Endothelial cell of umbilical vein (primary cell): ENCODE measurements around the gene ARHGAP18. TPM values are rescaled to one million over a fixed set of nuclear protein-coding genes. Genes with fewer than 3 reads are reported as not detected.
A peak's percentile ranks its signal among the peaks of the same experiment; 100 is the strongest.

ENCODE experiments used
- BruUV-seq: library from RNA; stranded (reverse); fragments of 400-500 nt; replicated peaks from 2 replicates; lab custom pipeline; 2021; lab: Mats Ljungman, UMichigan
- CTCF ChIA-PET: fragments of 300-600, 350-600 bp; sonication (Branson Sonifier 250); formaldehyde crosslinking; loops from one replicate; lab custom pipeline; 2021; ENCODE audit warnings: antibody characterized with exemption, inconsistent platforms; lab: Charles Lee
- POLR2A ChIA-PET: fragments of 300-600, 350-600 bp; sonication (Branson Sonifier 250); formaldehyde crosslinking; loops from one replicate; lab custom pipeline; 2021; ENCODE audit warnings: antibody characterized with exemption, inconsistent platforms; lab: Charles Lee
- DNase-seq: peaks from one replicate; pipeline ENCODE4 v3.0.0-alpha.2; 2011; ENCODE audit warnings: low read depth, low spot score
- FAIRE-seq: peaks from 2 replicates; lab custom pipeline; 2011; peaks lifted over from hg19 to GRCh38; lab: Jason Lieb, UNC
- H2AFZ ChIP-seq: 2 replicates; pipeline ENCODE4 v1.6.0; 2012; ENCODE audit warnings: low read depth, low read length, control low read depth, inconsistent platforms
- H3K27ac ChIP-seq: 2 replicates; pipeline ENCODE4 v1.5.1; 2011; ENCODE audit warnings: low read depth, mild to moderate bottlenecking, control low read depth, low read length, moderate library complexity; ENCODE audit not compliant: insufficient read depth
- H3K27me3 ChIP-seq, 2 experiments: 2 replicates each; pipeline versions ENCODE4 v1.6.0 to v1.6.1; 2011; ENCODE audit warnings: low read length in 2 of 2, mixed read lengths in 1 of 2; ENCODE audit not compliant: control insufficient read depth in 2 of 2, insufficient read depth in 2 of 2
- H3K36me3 ChIP-seq, 2 experiments: 2 replicates in 1 of 2; 3 replicates in 1 of 2; pipeline ENCODE4 v1.5.1; 2011; ENCODE audit warnings: low read length in 2 of 2, mild to moderate bottlenecking in 1 of 2, moderate library complexity in 1 of 2; ENCODE audit not compliant: control insufficient read depth in 2 of 2, insufficient read depth in 2 of 2; ENCODE audit errors: extremely low read depth in 1 of 2
- H3K4me1 ChIP-seq: 3 replicates; pipeline ENCODE4 v1.5.1; 2011; ENCODE audit warnings: mild to moderate bottlenecking, low read length; ENCODE audit not compliant: control insufficient read depth, insufficient read depth; ENCODE audit errors: extremely low read depth
- H3K4me2 ChIP-seq: 2 replicates; pipeline ENCODE4 v1.6.1; 2011; ENCODE audit warnings: low read length, control low read depth, mixed read lengths; ENCODE audit not compliant: insufficient read depth
- H3K4me3 ChIP-seq, 3 experiments: fragments of 200-600 bp in 1 of 3; sonication (generic), shearing (Covaris generic) in 1 of 3; replicated peaks in 1 of 3; 2 replicates each; pipeline ENCODE4 v1.5.1; 2011 to 2016; ENCODE audit warnings: control low read depth in 3 of 3, low read length in 3 of 3, mild to moderate bottlenecking in 2 of 3, inconsistent platforms in 1 of 3, low read depth in 1 of 3, moderate library complexity in 1 of 3; ENCODE audit not compliant: insufficient read depth in 1 of 3
- H3K79me2 ChIP-seq: 2 replicates; pipeline ENCODE4 v1.6.0; 2012; ENCODE audit warnings: low read length, inconsistent platforms; ENCODE audit not compliant: control insufficient read depth, insufficient read depth
- H3K9ac ChIP-seq: replicated peaks from 2 replicates; pipeline ENCODE3; 2011; ENCODE audit warnings: low read length, control low read depth; ENCODE audit not compliant: insufficient read depth; ENCODE audit errors: extremely low read depth
- H3K9me1 ChIP-seq: replicated peaks from 3 replicates; pipeline ENCODE4 v1.6.0; 2011; ENCODE audit warnings: mild to moderate bottlenecking, low read length; ENCODE audit not compliant: control insufficient read depth, insufficient read depth; ENCODE audit errors: extremely low read depth
- H3K9me3 ChIP-seq: replicated peaks from 2 replicates; pipeline ENCODE4 v1.5.1; 2012; ENCODE audit warnings: low read length, inconsistent platforms; ENCODE audit not compliant: control insufficient read depth, insufficient read depth
- H4K20me1 ChIP-seq: replicated peaks from 2 replicates; pipeline ENCODE3; 2011; ENCODE audit warnings: mild to moderate bottlenecking, low read length; ENCODE audit not compliant: control insufficient read depth, insufficient read depth; ENCODE audit errors: extremely low read depth
- EZH2 ChIP-seq: IDR thresholded peaks from 2 replicates; pipeline ENCODE4 v1.6.1; 2012; ENCODE audit warnings: borderline replicate concordance, low read depth, mild to moderate bottlenecking, moderate library complexity, low read length, inconsistent platforms; ENCODE audit not compliant: severe bottlenecking
- FOS ChIP-seq: IDR thresholded peaks from 2 replicates; pipeline ENCODE4 v1.6.1; 2011; ENCODE audit warnings: mild to moderate bottlenecking, low read length, moderate library complexity, borderline replicate concordance; ENCODE audit not compliant: insufficient read depth
- GATA2 ChIP-seq: IDR thresholded peaks from 2 replicates; pipeline ENCODE4 v1.7.0; 2011; ENCODE audit warnings: low read depth, mild to moderate bottlenecking, moderate library complexity, mixed read lengths, low read length; ENCODE audit not compliant: insufficient read length, insufficient read depth
- JUN ChIP-seq: IDR thresholded peaks from 2 replicates; pipeline ENCODE4 v1.6.1; 2011; ENCODE audit warnings: borderline replicate concordance, low read depth; ENCODE audit not compliant: insufficient read length, insufficient read depth
- MYC ChIP-seq: IDR thresholded peaks from one replicate; pipeline ENCODE4 v1.6.1; 2011; ENCODE audit warnings: mild to moderate bottlenecking, low read depth, low read length
- POLR2A ChIP-seq: IDR thresholded peaks from 2 replicates; pipeline ENCODE4 v1.6.1; 2012; ENCODE audit warnings: low read depth, mild to moderate bottlenecking, control low read depth, low read length
- POLR2AphosphoS5 ChIP-seq: IDR thresholded peaks from 2 replicates; pipeline ENCODE4 v1.6.1; 2012; ENCODE audit warnings: low read depth, mild to moderate bottlenecking, control low read depth, low read length, moderate library complexity; ENCODE audit not compliant: insufficient read depth
- dilution Hi-C: fragments of 300-500 bp; cut with MboI; formaldehyde crosslinking; loops from one replicate; pipeline ENCODE4 v1.15.0; 2019; ENCODE audit warnings: low sequenced_read_pairs; ENCODE audit not compliant: extremely low pct_ligation_motif_present
- intact Hi-C: fragments of 100-400 bp; cut with micrococcal nuclease; formaldehyde crosslinking; loops from one replicate; pipeline ENCODE4 v1.10.0; 2022
- polyA plus RNA-seq, 4 experiments: library from polyadenylated mRNA; depleted of rRNA in 3 of 4; stranded (reverse) in 3 of 4; unstranded in 1 of 4; fragments of >200 nt; gene quantifications; 2 replicates each; pipeline versions ENCODE4 v1.2.1 to v1.2.3, GENCODE V29; 2011 to 2012; ENCODE audit warnings: missing spikeins in 1 of 4
- total RNA-seq: library from RNA; stranded (reverse); gene quantifications from 2 replicates; pipeline ENCODE4 v1.2.3, GENCODE V29; 2021
- TF ChIP-seq, protein P1 (sequence below): IDR thresholded peaks from 2 replicates; pipeline ENCODE4 v1.6.1; 2011; ENCODE audit not compliant: insufficient read depth, insufficient read length
- TF ChIP-seq, protein P2 (sequence below), 2 donors: IDR thresholded peaks; 1 replicate in 1 of 2; 2 replicates in 1 of 2; pipeline ENCODE4 v1.5.1; 2011; ENCODE audit warnings: low read length in 2 of 2, mild to moderate bottlenecking in 2 of 2, moderate library complexity in 2 of 2, control low read depth in 1 of 2, inconsistent platforms in 1 of 2, low read depth in 1 of 2; ENCODE audit not compliant: insufficient read depth in 1 of 2; ENCODE audit errors: extremely low read depth in 1 of 2

The ARHGAP18 gene
- total and polyA plus RNA-seq, 2 donors (not counting 3 experiments of a cell fraction or from before 2014, with no cell fraction given), result 13.1 to 86.1 TPM

DNA sequence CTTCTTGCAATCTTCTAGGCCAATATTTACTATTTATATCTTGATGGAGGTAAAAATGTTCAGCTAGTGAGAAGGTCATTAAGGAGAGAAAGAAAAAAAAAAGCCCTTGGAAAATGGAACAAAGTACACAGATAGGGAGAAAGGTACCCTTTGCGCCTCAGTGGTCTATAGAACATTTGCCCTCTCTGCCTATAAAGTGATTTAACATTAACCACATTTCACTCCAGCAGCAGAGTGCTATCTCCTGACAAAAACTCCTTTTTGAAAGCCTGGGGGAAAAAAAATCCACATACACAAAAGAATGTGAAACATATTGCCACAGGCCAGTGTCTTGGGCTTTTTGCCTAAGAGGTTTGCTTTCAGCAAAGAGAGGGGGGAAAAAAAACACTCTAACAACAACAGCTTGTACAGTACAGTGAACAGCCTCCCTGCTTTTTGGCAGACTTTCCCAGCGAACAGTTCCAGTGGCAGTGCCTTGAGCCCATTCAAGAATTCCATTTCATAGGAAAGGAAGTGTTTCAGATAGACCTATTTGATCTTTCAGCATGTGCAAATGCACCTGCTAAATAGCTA lies 695 bp downstream of the ARHGAP18 start:
- intact Hi-C loops, result no loop called here
- H3K4me3 ChIP-seq, result peak overlapping the region; percentile 60 to 90 (median 90)
- peaks cover 0 to 6% of the 10 kb centered on the region in 2 experiments for H3K36me3 ChIP-seq
- H3K9ac ChIP-seq, result peak overlapping the region; percentile 79
- H3K9me1 ChIP-seq, result no peaks in the 10 kb centered on the region
- H3K9me3 ChIP-seq, result no peaks in the 10 kb centered on the region
- no peaks in the 10 kb centered on the region for H3K27me3 ChIP-seq
- H4K20me1 ChIP-seq, result no peaks in the 10 kb centered on the region
- H3K27ac ChIP-seq, result peak overlapping the region; percentile 63
- H3K4me2 ChIP-seq, result peak overlapping the region; percentile 96
- no TSS peak for BruUV-seq
- CTCF ChIA-PET, result interaction anchor here (0.6 to 2.7 kb wide), 16 partner anchors 10 to 312 kb away, joined by 3 to 15 read pairs (median 4); no protein-coding TSS in a partner anchor
- no peak overlapping the region for H2AFZ ChIP-seq
- dilution Hi-C loops, result no loop called here
- peak; percentile 70 for DNase-seq
- peak; percentile 49 for FAIRE-seq
- peaks cover 54% of the 10 kb centered on the region for H3K79me2 ChIP-seq
- TF ChIP-seq POLR2A (peak; percentile 28), POLR2AphosphoS5 (no peak)
- peaks cover 47% of the 10 kb centered on the region for H3K4me1 ChIP-seq
- POLR2A ChIA-PET, result interaction anchor here (0.6 to 2.6 kb wide), 9 partner anchors 8 to 65 kb away, joined by 3 to 12 read pairs (median 4); no protein-coding TSS in a partner anchor

DNA sequence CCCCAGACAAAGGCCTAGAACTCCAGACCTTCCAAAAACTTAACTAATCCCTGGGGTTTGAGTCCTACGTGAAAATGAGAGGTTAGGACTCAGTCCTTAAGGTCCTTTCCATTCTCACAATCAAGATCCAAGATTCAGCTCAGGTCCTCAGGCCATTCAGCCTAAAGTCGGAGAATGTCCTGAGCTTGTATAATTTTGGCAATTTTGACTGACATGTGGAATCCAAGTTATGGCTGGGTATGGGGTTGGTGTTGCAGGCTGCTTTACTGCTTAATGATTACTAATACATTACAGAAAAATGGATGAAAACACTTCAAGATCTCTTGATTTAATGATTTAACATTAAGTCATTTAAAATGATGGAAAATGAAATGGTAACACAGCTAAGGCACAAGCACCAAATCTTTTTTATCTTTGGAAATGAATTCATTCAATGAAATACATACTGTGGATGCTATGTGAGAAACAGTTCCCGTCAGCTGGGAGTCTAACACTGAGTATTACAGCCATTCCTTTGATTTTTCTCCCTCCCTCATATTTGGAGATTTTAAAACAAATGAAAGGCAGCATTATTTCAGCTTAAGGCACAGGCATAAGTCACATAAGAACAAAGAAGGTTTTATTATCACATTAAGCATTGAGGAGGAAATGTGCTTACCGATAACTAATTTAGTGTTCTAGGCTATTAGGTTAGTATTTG lies 1.3 kb downstream of the ARHGAP18 start:
- DNase-seq (no peak), FAIRE-seq (peak; percentile 57)
- peak overlapping the region; percentile 79 for H3K9ac ChIP-seq
- POLR2A ChIA-PET, result interaction anchor here (1.8 to 2.6 kb wide), 3 partner anchors 9 to 64 kb away, joined by 8 to 12 read pairs (median 11); no protein-coding TSS in a partner anchor
- peak overlapping the region; percentile 63 for H3K27ac ChIP-seq
- no peaks in the 10 kb centered on the region for H3K9me3 ChIP-seq
- H3K36me3 ChIP-seq, result peaks cover 0 to 6% of the 10 kb centered on the region in 2 experiments
- no peaks in the 10 kb centered on the region for H3K27me3 ChIP-seq
- TSS peak; percentile 13 for BruUV-seq
- H2AFZ ChIP-seq, result no peak overlapping the region
- peak overlapping the region; percentile 96 for H3K4me2 ChIP-seq
- TF ChIP-seq JUN (no peak), GATA2 (no peak), POLR2AphosphoS5 (no peak), POLR2A (no peak), EZH2 (no peak), MYC (no peak), FOS (no peak)
- TF ChIP-seq, protein P1, sequence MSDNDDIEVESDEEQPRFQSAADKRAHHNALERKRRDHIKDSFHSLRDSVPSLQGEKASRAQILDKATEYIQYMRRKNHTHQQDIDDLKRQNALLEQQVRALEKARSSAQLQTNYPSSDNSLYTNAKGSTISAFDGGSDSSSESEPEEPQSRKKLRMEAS, result no peak
- TF ChIP-seq, protein P2, sequence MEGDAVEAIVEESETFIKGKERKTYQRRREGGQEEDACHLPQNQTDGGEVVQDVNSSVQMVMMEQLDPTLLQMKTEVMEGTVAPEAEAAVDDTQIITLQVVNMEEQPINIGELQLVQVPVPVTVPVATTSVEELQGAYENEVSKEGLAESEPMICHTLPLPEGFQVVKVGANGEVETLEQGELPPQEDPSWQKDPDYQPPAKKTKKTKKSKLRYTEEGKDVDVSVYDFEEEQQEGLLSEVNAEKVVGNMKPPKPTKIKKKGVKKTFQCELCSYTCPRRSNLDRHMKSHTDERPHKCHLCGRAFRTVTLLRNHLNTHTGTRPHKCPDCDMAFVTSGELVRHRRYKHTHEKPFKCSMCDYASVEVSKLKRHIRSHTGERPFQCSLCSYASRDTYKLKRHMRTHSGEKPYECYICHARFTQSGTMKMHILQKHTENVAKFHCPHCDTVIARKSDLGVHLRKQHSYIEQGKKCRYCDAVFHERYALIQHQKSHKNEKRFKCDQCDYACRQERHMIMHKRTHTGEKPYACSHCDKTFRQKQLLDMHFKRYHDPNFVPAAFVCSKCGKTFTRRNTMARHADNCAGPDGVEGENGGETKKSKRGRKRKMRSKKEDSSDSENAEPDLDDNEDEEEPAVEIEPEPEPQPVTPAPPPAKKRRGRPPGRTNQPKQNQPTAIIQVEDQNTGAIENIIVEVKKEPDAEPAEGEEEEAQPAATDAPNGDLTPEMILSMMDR (IDR thresholded peaks at IDR 0.05; ENCODE audit: extremely low read depth in 1 of 2, insufficient read depth in 1 of 2, low read depth in 1 of 2, low read length in 2 of 2), result no peak
- peaks cover 60% of the 10 kb centered on the region for H3K79me2 ChIP-seq
- peaks cover 44% of the 10 kb centered on the region for H3K4me1 ChIP-seq
- H4K20me1 ChIP-seq, result no peaks in the 10 kb centered on the region
- dilution Hi-C loops (no loop called here), intact Hi-C loops (no loop called here)
- H3K9me1 ChIP-seq, result no peaks in the 10 kb centered on the region
- peak overlapping the region; percentile 60 to 90 (median 90) for H3K4me3 ChIP-seq
- CTCF ChIA-PET, result interaction anchor here (1.0 to 2.7 kb wide), 10 partner anchors 9 to 313 kb away, joined by 3 to 15 read pairs (median 7); no protein-coding TSS in a partner anchor
